ENCODE results near the gene ENOSF1.
A peak's percentile ranks its signal among the peaks of the same experiment; 100 is the strongest.

Gene ENOSF1

GRCh38 chr18:670522-670921 is 41.9 kb downstream of the ENOSF1 start:
- no peak for DNase-seq

DNA sequence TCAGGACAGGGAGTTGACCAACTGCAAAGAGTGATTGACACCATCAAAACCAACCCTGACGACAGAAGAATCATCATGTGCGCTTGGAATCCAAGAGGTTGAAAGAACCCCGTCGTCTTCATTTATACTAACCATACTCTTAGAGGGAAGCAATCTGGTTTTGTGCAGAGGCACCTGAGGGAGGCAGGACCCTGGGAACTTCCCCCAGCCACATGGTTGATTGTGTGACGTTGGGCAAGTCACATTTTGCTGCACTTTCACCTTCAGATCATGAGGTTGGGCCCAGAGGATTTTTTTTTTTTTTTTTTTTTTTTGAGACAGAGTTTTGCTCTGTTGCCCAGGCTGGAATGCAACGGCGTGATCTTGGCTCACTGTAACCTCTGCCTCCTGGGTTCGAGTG is 43.4 kb downstream of the ENOSF1 start:
- no peak for DNase-seq

DNA sequence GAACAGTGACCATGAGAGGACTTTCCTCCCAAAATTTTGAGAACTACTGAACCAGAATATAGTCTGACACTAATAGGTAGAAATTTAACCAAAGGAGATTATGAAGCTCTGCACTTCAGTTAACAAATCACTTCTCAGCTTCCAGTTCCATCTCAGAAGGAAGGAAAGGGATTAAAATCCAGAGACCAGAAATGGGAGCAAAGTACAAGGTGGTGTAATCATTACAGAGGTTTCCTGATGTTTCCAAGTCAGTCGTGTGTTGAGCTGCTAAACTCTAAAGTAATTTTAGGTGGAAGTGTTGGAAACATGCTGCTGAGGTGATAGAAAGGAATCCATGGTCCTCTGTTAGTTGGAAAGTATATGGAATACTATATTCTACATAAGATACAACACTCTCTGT is 44.2 kb downstream of the ENOSF1 start:
- DNase-seq: no peak

- no peak for DNase-seq
Measured at GRCh38 chr18:666628-667027, 45.8 kb downstream of the ENOSF1 start.

GRCh38 chr18:666177-666576 is 46.3 kb downstream of the ENOSF1 start:
- no peak for DNase-seq

DNA sequence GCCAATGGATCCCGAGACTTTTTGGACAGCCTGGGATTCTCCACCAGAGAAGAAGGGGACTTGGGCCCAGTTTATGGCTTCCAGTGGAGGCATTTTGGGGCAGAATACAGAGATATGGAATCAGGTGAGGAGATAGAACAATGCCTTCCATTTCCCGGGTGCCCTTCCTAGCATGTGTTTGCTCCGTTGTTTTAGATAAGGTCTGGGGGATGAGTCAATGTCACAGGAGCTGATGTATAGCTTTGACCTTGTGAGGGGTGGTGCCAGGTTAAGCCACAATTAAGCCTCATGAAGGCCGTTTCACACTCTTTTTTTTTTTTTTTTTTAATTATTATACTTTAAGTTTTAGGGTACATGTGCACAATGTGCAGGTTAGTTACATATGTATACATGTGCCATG is 50.2 kb downstream of the ENOSF1 start:
- no peak for DNase-seq

- DNase-seq: no peak
Measured at GRCh38 chr18:659597-659996, 52.8 kb downstream of the ENOSF1 start.

DNA sequence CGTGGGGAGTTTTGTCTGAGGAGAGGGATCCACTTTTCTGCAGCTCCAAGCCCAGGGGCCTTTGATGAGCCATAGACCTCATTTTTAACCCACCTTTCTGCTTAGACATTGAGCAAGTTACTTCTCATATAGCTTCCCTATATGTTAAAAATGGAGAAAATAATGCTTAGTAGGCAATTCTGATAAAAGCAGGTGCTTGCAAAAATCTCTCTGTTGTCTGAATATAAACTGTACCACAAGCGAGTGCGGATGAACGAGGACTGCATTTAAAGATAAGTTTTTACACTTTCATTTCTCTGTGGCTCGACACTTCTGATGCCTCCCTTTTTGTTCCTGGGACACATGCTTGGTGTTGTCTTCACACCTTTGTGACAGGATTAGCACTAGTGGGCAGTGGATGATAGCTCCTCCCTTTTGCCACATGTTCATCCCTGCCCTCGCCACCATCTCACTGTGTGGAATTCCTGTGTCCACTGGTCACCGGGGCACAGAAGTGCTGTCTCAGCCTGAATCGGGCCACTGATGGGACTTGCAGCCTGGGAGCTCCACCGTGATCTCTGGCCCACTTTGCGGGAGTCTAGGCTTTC is 53.4 kb downstream of the ENOSF1 start:
- no peak for DNase-seq

- peak; percentile 85 for DNase-seq
Measured at GRCh38 chr18:658001-658946, 54.2 kb downstream of the ENOSF1 start.

- DNase-seq: peak; percentile 68
Measured at GRCh38 chr18:657311-658000, 55.0 kb downstream of the ENOSF1 start, which contains the start of gene TYMS. TYMS (plus strand) TSS chr18:657653; CDS start chr18:657743, 90 bp downstream.

DNA sequence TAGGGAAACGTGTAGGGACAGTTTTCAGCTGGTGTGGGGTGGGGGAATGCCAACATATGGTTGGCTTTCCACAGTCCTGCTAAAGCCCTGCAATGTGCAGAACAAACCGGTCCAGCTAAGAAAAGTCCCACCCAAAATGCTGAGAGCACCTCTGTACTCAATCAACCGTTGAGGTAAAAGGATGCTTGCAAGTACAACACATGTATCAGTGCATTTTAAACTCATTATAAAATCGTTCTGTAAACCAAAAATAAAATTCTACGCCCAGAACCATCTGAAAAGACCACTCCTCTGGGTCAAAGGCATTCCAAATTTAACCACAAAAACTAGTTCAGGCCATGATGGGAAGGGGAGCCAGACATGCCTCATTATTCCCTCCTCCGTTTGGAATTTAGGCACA is 57.0 kb downstream of the ENOSF1 start:
- DNase-seq: no peak

DNA sequence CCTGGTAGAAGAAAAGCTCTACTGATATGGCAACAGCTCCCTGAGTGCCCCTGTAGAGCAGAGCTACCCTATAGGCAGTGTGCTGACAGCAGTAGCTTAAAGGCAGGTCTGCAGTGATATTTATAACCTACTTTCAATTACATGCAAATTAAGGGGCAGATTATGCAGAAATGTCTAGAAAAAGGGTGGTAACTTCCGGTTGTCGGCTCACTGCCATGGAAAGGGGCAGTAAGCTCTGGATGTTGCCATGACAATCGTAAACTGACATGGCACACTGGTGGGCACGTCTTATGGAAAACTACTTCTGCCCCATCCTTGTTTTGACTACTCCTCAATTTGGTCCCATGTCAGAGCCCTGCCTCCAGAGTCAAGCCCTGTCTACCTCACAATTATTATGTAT is 57.8 kb downstream of the ENOSF1 start:
- no peak for DNase-seq

GRCh38 chr18:653512-653911 is 58.9 kb downstream of the ENOSF1 start:
- DNase-seq: no peak

- no peak for DNase-seq
Measured at GRCh38 chr18:652131-652530, 60.3 kb downstream of the ENOSF1 start.

DNA sequence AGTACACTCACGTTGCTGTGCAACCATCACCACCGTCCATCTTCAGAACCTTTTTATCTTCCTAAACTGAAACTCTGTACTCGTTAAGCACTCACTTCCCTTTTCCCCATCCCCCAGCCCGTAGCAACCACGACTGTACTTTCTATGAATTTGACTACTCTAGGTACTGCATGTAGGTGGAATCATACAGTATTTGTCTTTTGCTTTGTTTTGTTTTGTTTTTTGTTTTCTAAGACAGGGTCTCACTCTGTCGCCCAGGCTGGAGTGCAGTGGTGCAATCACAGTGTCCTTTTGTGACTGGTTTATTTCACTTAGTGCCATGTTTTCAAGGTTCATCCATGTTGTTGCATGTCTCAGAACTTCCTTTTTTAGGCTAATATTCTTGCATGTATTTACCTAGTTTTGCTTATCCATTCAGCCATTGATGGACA is 62.0 kb downstream of the ENOSF1 start:
- DNase-seq: peak; percentile 27

GRCh38 chr18:649341-649740 is 63.1 kb downstream of the ENOSF1 start:
- DNase-seq: no peak

DNA sequence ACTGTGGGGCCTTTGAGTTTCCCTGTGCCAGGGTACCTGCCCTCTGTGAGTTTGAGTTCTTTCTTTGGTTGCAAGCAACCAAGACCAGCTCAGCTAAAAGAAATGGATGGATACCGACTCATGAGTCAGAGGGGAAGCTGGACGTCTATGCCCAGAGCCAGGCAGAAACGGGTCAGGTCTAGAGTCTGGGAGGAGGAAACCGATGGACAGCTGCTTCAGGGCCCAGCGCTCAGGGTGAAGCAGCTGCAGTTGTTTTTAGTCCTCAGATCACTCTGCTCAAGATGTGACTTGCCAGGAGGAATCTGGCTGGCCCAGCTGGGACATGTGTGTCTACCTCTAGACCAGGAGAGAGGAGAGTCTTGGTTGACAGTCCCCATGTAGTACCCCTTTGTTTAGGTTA is 65.1 kb downstream of the ENOSF1 start:
- DNase-seq: no peak

GRCh38 chr18:644395-645004 is 67.9 kb downstream of the ENOSF1 start:
- peak; percentile 23 for DNase-seq

DNA sequence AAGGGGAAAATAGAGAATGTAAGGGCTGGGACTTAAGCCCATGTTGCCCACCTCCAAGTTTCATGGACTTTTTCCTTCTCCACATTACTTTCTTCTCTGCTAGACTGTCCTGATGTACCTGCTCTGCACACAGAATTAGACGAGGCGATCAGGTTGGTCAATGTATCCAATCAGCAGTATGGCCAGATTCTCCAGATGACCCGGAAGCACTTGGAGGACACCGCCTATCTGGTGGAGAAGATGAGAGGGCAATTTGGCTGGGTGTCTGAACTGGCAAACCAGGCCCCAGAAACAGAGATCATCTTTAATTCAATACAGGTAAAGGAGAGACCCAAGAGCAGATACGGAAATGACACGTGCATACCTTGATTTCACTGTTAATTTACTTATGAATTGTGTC is 71.2 kb downstream of the ENOSF1 start:
- DNase-seq: no peak

DNA sequence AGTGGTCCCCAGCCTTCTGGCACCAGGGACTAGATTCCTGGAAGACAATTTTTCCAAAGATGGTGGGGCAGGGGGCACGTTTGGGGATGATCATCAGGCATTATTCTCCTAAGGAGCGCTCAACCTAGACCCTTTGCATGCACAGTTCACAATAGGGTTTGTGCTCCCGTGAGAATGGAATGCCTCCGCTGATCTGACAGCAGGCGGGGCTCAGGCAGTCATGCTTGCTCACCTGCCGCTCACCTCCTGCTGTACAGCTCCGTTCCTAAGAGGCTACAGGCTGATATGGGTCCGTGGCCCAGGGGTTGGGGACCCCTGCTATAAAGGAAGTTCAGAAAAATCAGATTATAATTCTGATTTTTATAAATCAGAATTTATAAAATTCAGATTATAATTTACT is 77.3 kb downstream of the ENOSF1 start:
- DNase-seq: no peak

DNA sequence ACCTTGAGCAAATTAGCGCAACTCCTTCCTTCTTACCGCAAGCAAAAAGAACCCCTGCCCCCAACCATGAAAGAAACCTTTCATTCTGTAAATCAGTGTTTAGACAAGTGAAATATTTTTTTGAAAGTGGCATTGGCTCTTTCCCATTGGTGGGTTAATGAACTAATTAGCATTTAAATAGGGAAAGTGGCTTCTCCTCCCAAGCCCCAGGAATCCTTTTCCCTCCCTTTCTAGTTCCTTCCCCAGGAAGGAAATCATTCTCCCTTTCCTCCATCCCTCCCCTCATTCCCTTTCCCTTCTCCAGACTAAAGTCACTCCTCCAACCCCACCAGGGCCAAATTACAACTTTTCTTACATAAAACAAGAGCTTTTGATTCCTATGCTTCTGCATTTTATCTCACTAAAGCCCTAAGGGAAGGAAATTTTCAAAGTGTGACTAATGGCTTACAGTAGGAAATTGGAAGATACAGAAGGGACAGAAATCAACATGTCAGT is 77.8 kb downstream of the ENOSF1 start:
- DNase-seq: no peak

- DNase-seq: no peak
Measured at GRCh38 chr18:631560-631959, 80.9 kb downstream of the ENOSF1 start.

Measured in activated CD4-positive, alpha-beta T cell treated with anti-CD3 and anti-CD28 coated beads for 48 hours (primary cell).